Stimulated activated CD4-positive, alpha-beta T cell treated with anti-CD3 and anti-CD28 coated beads, TNF-alpha, amount 100 ng/mL, for 24 hours (primary cell): ENCODE measurements around the gene CEP152.

Experiments
- DNase-seq, 3 experiments: peaks; one replicate each; pipeline ENCODE4 v3.0.0-alpha.2; 2020; ENCODE audit warnings: low read depth in 3 of 3

CEP152 gene

GRCh38 chr15:48708641-48709040, 102.2 kb downstream of the CEP152 start:
- no peak for DNase-seq

- DNase-seq: no peak
Measured at GRCh38 chr15:48705381-48705780, 105.5 kb downstream of the CEP152 start.

- DNase-seq: no peak
Measured at GRCh38 chr15:48703544-48703943, 107.3 kb downstream of the CEP152 start.

GRCh38 chr15:48702569-48703236, 108.2 kb downstream of the CEP152 start:
- DNase-seq: no peak

- DNase-seq: no peak
Measured at GRCh38 chr15:48696627-48697312, 114.1 kb downstream of the CEP152 start.

GRCh38 chr15:48695827-48696573, 114.9 kb downstream of the CEP152 start:
- no peak for DNase-seq

- DNase-seq: no peak
Measured at GRCh38 chr15:48695088-48695826, 115.6 kb downstream of the CEP152 start.

- DNase-seq: no peak
Measured at GRCh38 chr15:48693484-48693883, 117.4 kb downstream of the CEP152 start.

GRCh38 chr15:48688493-48688892, 122.4 kb downstream of the CEP152 start:
- DNase-seq: no peak
